Mesothelial cell of epicardium (in vitro differentiated cells): ENCODE measurements around the gene CFDP1. TPM values are rescaled to one million over a fixed set of nuclear protein-coding genes. Genes with fewer than 3 reads are reported as not detected.

Source experiments
- DNase-seq, 2 experiments: peaks; one replicate each; pipeline ENCODE4 v3.0.0; 2021; ENCODE audit warnings: low spot score in 2 of 2; ENCODE audit not compliant: unreplicated experiment in 2 of 2
- H3K27ac Mint-ChIP-seq: 2 replicates; pipeline ENCODE4 v1.8.0; 2021; ENCODE audit warnings: mixed read lengths
- H3K27me3 Mint-ChIP-seq: 2 replicates; pipeline ENCODE4 v1.8.0; 2021; ENCODE audit warnings: low read depth, mixed read lengths
- H3K36me3 Mint-ChIP-seq: 2 replicates; pipeline ENCODE4 v1.8.0; 2021; ENCODE audit warnings: mixed read lengths
- H3K4me1 Mint-ChIP-seq: 2 replicates; pipeline ENCODE4 v1.8.0; 2021; ENCODE audit warnings: mixed read lengths
- H3K4me3 Mint-ChIP-seq: 2 replicates; pipeline ENCODE4 v1.8.0; 2021; ENCODE audit warnings: mild to moderate bottlenecking, moderate library complexity, mixed read lengths
- H3K9me3 Mint-ChIP-seq: 2 replicates; pipeline ENCODE4 v1.8.0; 2021; ENCODE audit warnings: mixed read lengths
- CTCF ChIP-seq: fragments of 200-600 bp; sonication (generic); IDR thresholded peaks from one replicate; pipeline ENCODE4 v1.5.0; 2021; ENCODE audit warnings: antibody characterized with exemption; ENCODE audit not compliant: unreplicated experiment
- total RNA-seq: library from RNA; stranded (reverse); gene quantifications from 3 replicates; pipeline ENCODE4 v1.2.1, GENCODE V29; 2021

CFDP1 gene
- total RNA-seq, 1 donor from 2014 or later = 89.1 TPM

- no peaks in the 10 kb centered on the region for H3K27me3 Mint-ChIP-seq
- peak; percentile 61 to 75 for DNase-seq
- H3K27ac Mint-ChIP-seq = peak overlapping the region; percentile 80
- peaks cover 3% of the 10 kb centered on the region for H3K36me3 Mint-ChIP-seq
- peak overlapping the region; percentile 50 for H3K4me3 Mint-ChIP-seq
- peaks cover 35% of the 10 kb centered on the region for H3K4me1 Mint-ChIP-seq
- no peaks in the 10 kb centered on the region for H3K9me3 Mint-ChIP-seq
- TF ChIP-seq CTCF = no peak
Measured at GRCh38 chr16:75420987-75421819, 12.1 kb downstream of the CFDP1 start.

GRCh38 chr16:75416904-75417565 is 16.3 kb downstream of the CFDP1 start:
- no peak for DNase-seq
- TF ChIP-seq CTCF = no peak
- peaks cover 3% of the 10 kb centered on the region for H3K36me3 Mint-ChIP-seq
- no peaks in the 10 kb centered on the region for H3K27me3 Mint-ChIP-seq
- H3K9me3 Mint-ChIP-seq = no peaks in the 10 kb centered on the region
- H3K4me3 Mint-ChIP-seq = no peak overlapping the region
- peak overlapping the region; percentile 75 for H3K27ac Mint-ChIP-seq
- H3K4me1 Mint-ChIP-seq = peaks cover 34% of the 10 kb centered on the region

- no peaks in the 10 kb centered on the region for H3K27me3 Mint-ChIP-seq
- no peak for DNase-seq
- H3K9me3 Mint-ChIP-seq = no peaks in the 10 kb centered on the region
- H3K4me3 Mint-ChIP-seq = no peak overlapping the region
- no peak for TF ChIP-seq CTCF
- no peak overlapping the region for H3K27ac Mint-ChIP-seq
- peaks cover 19% of the 10 kb centered on the region for H3K4me1 Mint-ChIP-seq
- peaks cover 11% of the 10 kb centered on the region for H3K36me3 Mint-ChIP-seq
Measured at GRCh38 chr16:75415169-75415905, 18.0 kb downstream of the CFDP1 start.

- Mint-ChIP-seq H3K36me3 (peaks cover 14% of the 10 kb centered on the region), H3K9me3 (no peaks in the 10 kb centered on the region), H3K27ac (no peak overlapping the region), H3K27me3 (no peaks in the 10 kb centered on the region), H3K4me3 (no peak overlapping the region), H3K4me1 (peaks cover 15% of the 10 kb centered on the region)
- no peak for TF ChIP-seq CTCF
- DNase-seq = no peak
Measured at GRCh38 chr16:75413951-75414350, 19.4 kb downstream of the CFDP1 start.

GRCh38 chr16:75406943-75407342 is 26.4 kb downstream of the CFDP1 start:
- no peak for TF ChIP-seq CTCF
- DNase-seq = no peak
- Mint-ChIP-seq H3K36me3 (peaks cover 22% of the 10 kb centered on the region), H3K9me3 (no peaks in the 10 kb centered on the region), H3K4me1 (peaks cover 6% of the 10 kb centered on the region), H3K4me3 (no peak overlapping the region), H3K27ac (no peak overlapping the region), H3K27me3 (no peaks in the 10 kb centered on the region)
